GM18498 (cell line): Measurements from ENCODE around the gene SCAF8.

Experiments
- ATAC-seq: cut with Tn5 transposase; IDR thresholded peaks from one replicate; pipeline ENCODE4 v1.9.1; 2021; ENCODE audit warnings: mild to moderate bottlenecking, moderate library complexity; ENCODE audit not compliant: unreplicated experiment

SCAF8 gene

DNA sequence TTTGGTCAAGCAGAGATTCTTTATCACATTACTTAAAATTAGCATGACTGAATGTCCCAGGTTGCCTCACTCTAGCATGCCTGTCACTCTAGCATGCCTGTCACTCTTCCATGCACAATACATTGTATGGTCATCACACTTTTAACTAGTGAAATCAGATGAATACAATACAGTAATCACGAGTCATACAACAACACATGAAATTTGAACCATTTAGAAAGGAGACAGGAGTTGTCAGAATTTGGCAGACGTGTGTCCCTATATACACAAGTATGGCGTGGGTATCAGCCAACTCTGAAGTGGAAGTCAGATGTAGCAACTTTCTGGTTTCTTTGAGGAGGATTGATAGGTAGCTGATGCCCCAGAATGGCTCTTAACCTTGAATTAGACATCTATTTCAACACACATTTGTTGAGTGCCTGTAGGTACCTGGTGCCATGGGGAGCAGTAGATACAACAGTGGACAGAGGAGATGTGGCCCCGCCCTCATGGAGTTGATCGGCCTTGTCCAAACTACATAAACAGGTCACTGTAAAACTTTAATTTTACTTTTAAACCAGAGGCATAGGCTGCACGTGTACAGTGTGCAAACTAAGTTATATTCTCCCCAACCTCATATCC lies 145.8 kb downstream of the SCAF8 start:
- no peak for ATAC-seq

DNA sequence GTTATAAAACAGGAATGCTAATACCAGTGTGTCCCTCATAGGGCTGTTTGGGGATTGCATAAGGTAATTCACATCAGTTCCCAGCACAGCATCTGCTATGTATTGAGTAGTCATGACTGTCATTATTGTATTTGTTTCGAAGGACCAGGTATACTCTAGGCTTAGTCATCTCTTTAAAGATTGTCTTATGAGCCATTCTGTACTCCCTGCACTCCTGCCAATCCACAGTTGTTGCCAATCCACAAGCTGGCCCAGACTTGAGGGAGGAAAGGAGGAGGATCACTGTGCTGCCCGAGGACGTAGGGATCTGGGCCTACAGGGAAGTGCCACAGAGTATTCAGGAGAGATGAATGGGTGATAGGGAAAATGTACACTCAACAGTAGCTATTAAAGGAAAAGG lies 148.9 kb downstream of the SCAF8 start:
- ATAC-seq: no peak
